Hematopoietic multipotent progenitor cell treated with erythropoietin and hydrocortisone succinate and interleukin-3 and kit ligand, for 15 days (in vitro differentiated cells): ENCODE measurements around the gene ENAH.
"Not testable (repeated sequence)": the region's sequence is repeated elsewhere in the genome, so short reads cannot be mapped to it uniquely, and the experiment has no call there.

Source experiments
- DNase-seq: peaks from one replicate; pipeline ENCODE4 v3.0.0-alpha.2; 2015; ENCODE audit warnings: low spot score

Gene ENAH

DNA sequence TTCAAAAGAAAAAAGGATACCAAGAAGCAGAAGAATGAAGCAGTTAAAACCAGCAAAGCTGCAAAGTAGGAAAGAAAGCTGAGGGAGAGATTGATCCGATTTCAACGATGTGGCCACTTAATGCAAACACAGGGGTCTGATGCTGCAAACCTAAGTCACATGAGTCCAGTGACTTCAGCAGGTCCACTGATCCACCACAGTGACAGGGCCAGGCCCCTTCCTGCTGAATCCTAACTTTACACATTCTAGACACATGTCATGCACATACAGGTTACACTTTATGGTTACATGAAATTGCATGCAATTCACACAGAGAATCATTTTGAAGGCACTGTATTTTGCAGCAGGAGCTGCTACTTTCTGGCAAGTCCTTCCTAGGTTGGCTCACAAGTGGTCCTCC lies 166.1 kb downstream of the ENAH start:
- DNase-seq, result no peak

DNA sequence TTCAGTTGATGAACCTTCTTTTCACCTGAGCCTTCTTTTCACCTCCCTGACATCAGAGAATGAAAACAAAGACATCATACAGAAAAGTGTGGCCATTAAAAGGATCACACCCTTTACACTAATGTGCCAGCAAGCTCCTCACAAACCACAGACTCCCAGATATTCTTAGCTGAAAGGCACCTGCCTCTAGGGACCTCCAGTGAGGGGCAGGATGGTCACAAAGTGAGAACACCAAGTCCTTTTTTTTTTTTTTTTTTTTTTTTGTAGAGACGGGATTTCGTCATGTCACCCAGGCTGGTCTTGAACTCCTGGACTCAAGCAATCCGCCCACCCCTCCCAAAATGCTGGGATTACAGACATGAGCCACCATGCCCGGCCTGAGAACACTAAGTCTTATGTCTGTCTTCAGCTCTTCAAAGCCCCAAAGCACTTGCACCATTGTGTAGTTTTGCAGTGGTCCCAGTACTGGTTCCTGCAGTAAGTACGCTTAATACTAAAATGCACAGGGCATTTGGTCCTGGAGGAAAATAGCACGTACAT lies 166.9 kb downstream of the ENAH start:
- no peak for DNase-seq

DNA sequence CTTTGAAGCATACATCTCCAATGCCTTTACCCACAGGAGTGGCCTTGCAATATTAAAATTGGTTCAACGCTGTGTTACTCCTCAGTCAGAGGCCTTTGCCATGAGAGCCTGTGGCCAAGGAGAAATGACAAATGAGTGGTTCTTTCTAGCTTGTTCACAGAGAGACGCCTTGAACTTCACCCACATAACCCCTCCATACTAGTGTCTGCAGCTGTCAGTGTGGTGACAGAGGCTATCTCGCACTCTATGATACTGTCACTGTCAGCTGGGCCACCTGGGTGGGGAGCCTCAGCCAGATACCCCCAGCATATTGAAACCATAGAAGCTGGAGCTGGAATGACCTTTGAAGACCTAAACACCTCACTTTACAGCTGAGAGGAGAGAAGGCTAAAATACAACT lies 167.7 kb downstream of the ENAH start:
- DNase-seq, result no peak

DNA sequence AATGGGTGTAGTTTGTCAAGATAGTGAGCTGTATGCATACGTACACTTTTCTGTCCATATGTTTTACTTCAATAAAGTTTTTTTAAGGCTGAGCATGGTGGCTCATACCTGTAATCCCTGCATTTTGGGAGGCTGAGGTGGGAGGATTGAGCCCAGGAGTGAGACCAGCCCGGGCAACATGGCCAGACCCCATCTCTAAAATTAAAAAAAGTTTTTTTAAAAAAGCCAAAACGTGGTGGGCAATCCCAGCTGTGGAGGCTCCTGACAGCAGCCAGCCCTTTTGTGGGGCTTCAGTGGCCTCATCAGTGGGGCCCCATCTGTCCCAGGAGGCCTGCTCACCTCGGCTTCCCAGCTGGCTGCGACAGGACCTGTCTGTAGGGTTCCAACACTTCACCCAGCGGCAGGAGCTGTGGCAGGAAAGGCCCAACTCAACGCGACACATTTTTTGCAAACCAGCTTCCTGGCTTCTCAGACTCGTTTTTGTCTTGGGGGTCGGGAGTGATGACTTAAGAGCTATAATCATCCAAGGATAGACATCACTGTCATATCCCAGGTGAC lies 168.2 kb downstream of the ENAH start:
- no peak for DNase-seq

DNA sequence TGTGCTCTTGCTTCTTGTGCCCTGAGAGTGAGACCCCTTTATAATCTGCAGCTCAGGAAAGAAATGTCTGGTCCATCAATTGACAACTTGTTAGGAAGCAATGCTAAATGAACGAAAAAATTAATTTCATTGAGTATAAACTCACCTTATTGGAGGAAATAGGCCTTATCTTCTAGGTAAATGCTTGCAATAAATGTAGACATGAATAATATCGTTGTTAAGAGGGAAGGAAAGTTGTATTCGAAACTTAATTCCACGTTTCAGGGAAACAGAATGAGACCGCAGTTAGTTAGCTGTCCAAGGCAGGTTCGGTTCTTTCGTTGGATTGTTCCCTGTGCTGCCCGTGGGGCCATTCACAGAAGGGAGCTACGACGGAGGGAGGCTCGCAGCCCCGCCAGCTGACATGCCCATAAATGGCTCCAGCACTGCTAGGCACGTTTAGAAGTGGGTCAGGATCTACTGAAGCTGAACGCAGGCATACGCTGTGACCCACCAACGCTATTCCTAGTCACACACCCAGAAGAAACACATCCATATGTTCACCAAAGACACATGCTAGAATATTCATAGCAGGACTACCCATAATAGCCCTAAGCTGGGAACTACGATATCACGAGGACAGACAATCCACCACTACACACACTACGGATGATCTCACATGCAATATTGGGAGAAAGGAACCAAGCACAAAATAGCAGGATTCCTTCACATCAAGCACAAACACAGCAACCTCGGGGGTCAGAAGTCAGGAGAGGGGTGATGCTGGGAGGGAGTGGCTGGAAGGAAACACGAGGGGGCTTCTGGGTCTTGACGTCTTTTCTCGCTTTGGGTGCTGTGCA lies 168.9 kb downstream of the ENAH start:
- DNase-seq, result no peak

DNA sequence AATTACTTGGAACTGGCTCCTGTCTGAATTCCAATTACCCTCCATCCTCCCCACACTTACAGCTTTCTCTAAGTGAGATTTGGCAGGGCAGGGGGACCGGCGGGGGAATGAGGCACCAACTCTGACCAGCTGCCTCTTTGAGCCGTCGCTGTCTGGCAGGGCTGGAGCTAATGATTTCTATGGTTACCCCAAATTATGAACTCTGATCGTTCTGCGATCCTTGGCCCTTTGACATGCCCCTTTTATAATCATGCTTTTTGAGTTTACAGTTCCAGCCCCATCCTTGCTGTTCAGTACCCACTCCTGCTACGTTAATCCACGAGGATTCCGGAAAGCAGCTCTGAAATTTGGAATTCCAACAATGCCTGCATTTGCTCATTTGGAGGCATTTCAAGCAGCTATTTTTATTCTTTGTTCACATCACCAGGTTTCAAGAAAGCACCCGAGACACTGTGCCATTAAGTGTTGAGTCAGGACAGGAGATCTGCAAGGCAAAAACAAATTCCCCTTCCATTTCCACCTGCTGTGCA lies 170.4 kb downstream of the ENAH start:
- no peak for DNase-seq

DNA sequence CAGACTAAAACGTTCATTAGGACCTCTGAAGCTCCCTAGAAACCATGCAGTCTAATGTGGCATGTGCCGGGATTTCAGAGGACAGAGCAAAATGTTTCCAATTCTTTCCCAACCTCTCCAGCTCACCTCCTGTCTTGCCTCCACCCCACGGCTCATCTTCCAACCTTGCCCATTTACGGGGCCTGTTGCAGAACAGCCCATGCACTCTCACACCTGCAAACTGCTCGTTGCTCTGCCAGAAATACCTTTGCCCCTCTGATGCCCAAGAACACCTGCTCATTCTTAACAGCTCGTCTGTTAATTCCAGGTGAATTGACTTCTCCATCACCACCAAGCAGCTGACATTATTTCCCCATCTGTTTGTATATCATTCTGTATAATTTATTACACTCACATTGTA lies 171.2 kb downstream of the ENAH start:
- DNase-seq, result no peak

DNA sequence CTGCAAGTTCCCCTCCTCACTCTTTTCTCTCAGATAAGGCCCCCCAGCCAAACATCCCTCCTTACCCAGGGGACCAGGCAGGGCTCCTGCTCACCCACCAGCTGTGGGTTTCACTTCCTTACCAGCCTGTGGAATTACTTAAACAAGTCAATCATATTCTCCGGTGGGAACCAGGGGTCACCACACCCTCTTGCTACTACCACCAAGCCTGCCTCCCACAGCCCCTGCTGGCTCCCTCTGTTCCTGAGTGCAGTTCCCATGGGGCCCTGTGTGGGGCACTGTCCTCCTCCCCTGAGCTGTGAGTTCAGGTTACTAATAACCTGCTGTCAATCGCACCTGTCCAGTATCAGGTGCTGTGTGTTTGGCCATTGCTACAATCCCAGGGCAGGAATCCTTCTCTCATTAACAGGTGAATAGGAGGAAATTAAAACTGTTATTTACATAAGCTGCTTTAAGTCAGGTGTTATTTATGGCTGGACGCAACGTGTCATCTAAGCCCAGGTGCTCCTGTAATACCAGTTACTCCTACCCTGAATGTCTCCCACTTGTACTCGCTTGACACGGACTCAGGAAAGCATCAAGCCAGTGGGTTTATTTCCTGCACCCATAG lies 172.0 kb downstream of the ENAH start:
- peak; percentile 20 for DNase-seq

DNA sequence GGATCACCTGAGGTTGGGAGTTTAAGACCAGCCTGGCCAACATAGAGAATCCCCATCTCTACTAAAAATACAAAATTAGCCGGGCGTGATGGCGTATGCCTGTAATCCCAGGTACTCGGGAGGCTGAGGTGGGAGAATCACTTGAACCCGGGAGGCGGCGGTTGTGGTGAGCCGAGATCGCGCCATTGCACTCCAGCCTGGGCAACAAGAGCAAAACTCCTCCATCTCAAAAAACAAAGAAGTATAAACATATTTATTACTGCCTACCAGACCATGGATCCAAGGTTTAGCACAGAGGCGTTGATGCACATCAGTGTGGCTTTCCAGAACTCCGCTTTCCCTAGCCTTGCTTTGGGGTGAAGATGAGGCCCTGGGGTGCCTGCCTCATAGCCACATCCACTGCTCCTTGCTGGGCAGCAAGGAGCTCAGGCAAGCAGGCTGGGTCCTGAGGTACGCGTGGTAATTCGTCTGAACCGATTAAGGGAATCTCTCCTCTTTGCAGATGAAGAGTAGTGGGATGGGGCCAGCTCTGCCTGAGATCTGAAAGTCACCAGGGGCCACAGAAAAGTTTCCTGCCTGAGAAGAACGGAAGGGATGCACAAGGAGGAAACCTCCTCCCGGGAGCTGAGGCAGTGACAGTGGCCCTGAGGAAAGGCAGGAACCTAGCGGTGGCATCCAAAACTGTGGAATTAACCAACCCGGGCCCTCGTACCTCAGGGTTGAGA lies 172.8 kb downstream of the ENAH start:
- DNase-seq, result no peak

DNA sequence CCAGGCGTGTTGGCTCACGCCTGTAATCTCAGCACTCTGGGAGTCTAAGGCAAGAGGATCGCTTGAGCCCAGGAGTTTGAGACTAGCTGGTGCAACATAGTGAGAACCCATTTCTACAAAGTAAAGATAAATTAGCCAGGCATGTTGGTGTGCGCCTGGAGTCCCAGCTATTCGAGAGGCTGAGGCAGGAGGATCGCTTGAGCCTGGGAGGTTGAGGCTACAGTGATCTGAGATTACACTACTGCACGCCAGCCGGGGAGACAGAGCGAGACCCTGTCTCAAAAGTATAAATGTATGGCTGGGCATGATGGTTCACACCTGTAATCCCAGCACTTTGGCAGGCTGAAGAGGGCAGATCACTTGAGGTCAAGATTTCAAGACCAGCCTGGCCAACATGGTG lies 173.6 kb downstream of the ENAH start:
- no peak for DNase-seq

DNA sequence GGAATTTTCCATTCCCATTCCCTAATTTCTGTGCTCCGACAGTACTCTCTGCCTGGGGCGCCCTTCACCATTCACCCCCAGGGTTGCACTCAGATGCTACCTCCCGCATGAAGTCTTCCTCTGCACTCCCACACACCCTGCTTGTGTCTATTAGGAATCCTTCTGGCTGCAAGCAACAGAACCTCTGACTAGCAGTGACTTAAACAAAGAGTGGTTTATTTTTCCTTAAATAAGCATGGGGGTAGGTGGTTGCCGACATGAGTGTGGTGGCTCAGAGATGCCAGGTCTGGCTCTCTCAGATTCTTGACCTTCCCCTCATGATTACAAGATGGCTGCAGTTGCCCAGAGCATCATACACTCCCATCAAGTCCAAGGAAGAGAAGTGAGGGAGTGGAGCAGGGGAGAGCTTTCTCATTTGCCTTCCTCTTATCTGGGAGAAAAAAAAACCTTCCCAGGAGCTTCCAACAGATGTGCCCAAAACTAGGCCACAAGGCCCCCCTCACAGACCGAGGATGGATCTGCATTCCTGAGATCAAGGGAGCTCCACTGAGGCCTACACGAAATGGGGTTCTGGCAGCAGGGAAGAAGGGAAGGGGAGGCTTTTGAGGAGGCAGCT lies 175.5 kb downstream of the ENAH start:
- DNase-seq, result no peak

DNA sequence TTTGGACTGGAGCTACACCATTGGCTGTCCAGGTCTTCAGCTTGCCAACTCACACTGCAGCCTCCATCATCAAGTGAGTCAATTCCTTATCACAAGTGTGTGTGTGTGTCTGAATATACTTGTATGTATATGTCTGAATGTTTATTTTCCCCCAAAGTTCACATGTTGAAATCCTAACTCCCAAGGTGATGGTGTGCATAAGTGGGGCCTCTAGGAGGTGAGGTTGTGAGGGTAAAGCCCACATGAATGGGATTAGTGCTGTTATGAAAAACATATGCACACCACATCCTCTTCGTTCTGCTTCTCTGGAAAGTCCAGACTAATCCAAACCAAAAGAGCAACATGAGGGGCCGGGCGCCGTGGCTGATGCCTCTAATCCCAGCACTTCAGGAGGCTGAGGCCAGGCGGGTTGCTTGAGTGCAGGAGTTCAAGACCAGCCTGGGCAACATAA lies 176.4 kb downstream of the ENAH start:
- no peak for DNase-seq

DNA sequence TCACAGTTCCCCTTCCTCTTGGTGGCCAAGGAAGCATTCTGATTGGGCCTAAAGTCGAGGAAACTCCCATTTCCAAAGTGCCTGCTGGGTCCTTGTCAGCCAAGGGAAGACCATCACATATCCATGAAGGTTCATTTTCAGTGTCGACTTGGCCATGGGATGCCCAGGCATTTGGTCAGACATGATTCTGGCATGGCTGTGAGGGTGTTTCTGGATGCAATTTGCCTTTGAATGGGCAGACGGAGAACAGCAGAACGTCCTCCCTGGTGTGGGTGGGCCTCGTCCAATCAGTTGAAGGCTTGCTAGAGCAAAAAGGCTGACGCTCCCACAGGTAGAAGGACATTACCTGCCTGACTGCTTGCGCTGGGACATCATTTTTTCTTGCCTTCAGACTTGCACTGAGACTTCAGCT lies 176.8 kb downstream of the ENAH start:
- DNase-seq, result no peak

DNA sequence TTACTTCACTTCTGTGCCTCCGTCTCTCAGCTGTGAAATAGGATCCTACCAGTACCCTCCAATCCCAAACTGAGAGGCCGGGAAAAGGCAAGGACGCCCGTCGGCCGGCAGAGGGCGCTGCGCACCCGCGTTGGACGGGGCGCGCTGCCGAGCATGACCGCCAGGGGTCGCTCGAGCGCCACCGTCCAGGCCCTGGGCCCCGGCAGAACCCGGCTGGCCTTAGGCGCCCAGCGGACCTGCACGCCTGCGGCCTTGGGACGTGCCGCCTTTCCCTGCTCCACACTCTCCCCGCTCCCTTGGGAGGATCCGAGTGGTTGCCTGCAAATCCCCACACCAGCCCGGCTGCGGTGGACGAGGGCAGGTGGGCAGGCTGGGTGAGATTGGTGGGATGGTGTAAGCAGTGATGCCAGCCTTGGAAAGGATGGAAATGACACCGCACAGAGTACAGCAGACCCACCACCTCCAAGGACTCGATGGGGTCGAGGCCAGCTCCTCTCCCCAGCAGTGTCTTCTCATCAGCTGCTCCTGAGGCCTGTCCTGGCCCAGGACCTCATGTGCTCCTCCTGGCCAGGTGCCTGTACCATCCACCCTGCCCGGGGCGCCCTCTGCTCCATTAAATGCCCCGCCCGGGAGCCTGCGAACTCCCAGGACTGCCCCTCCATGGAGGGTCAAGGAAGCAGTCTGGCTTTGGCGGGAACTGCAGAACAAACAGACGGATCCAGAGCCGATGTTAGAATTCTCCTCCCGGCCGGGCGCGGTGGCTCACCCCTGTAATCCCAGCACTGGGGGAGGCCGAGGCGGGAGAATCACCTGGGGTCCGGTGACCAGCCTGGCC lies 177.7 kb downstream of the ENAH start:
- peak; percentile 78 for DNase-seq

DNA sequence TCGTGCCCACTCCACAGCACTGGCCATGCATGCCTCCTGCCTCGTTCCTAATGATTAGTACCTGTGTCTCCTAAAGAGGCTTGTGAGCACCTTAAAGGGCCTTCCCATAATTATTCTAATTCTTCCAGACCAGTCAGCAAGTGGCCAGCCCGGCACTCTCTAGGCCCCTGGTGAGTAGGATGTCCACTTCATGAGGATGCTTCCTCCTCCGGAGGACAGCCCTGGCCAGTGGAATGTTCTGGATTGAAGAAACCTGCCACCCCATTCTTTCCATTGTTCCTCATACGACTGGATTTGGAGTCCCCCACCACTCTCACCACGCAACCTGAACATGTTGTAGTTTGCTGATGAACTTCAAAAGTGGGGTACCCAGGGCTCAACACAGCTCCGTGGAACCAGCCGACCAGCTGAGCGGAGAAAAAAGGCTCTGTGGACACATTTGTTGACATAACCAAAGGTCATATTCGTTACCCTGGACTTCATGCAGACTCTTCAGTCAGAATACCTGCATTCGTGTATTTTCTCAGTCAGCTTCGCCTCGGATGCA lies 178.4 kb downstream of the ENAH start:
- DNase-seq, result no peak

DNA sequence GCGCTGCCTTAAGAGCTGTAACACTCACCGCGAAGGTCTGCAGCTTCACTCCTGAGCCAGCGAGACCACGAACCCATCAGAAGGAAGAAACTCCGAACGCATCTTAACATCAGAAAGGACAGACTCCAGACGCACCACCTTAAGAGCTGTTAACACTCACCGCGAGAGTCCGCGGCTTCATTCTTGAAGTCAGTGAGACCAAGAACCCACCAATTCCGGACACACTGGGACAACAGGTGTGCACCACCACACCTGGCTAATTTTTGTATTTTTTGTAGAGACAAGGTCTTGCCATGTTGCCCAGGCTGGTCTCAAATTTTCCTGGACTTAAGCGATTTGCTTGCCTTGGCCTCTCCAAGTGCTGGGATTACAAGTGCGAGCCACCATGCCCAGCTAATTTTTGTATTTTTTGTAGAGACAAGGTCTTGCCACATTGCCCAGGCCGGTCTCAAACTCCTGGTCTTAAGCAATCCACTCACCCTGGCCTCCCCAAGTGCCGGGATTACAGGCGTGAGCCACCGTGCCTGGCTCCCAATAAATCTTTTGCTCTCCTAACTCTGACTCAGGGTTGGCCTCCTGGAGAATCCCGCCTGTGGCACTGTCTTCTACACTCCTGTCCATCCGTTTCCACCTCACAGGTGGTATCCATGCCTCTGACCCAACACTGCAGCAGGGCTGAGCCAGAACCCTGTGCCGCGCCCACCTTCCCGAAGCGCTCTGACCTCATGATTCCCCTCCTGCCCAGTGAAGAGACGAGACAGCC lies 179.1 kb downstream of the ENAH start:
- not testable (repeated sequence) for DNase-seq

DNA sequence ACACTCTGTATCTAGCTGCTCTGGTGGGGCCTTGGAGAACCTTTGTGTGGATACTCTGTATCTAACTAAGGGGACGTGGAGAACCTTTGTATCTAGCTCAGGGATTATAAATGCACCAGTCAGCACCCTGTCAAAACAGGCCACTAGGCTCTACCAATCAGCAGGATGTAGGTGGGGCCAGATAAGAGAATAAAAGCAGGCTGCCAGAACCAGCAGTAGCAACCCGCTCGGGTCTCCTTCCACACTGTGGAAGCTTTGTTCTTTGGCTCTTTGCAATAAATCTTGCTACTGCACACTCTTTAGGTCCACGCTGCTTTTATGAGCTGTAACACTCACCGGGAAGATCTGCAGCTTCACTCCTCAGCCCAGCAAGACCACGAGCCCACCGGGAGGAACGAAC lies 179.7 kb downstream of the ENAH start:
- not testable (repeated sequence) for DNase-seq

DNA sequence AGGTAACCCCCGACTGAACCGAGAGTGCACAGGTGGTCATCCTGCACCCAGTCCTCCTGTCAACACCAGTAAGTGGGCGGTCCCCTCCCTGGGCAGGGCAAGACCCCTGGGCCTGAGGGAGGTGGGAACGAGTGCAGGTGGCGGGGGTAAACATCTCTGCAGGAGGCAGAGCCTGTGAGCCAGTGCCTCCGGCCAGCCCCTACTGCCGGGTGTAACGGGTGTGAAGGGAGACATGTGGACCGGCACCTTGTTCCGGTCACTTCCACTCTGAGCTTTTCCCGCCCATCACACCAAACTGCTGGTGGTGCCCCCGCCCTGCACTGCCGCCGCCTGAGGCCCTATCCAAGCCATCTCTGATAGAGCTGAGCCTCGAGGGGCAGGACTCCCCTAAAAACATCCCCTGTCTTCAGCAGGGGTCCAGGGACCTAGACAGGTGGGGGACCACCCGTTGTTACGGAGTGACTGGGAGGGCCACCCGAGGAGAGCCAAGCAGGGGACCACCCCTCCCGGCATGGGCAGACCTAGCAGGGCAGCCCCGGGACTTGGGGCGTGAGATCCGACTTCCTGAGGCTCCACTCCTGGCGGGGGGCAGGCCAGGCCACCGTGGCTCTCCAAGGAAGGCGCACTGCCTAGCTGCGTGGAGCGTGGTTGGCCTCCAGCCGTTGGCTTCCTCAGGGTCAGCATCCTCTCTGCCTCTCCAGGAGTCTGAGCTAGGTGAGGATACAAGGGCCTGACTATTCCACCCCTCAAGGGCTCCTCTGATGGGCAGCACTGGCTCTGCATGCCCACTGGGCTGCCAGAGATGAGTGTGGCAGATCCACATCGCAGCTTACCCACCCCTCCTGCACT lies 181.2 kb downstream of the ENAH start:
- no peak for DNase-seq

DNA sequence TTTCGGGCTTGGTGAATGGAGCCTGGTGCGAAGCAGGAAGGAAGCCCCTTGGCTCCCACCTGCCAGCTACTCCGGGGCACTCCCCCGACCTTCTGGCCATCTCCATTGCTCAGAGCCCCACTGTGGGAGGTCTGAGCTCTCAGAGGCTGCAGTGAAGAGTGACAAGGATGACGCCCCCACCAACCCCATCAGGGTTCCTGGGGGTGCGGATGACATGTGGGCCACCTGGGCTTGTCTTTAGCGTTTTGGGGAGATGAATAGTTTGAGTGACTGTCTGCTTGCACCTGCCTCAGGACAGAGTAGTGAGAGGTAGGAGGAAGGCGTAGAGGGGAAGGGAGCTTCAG lies 181.8 kb downstream of the ENAH start:
- no peak for DNase-seq
